GM21786 (cell line): ENCODE data around the gene CST9L.

Source experiments
- ATAC-seq: cut with Tn5 transposase; IDR thresholded peaks from one replicate; pipeline ENCODE4 v1.9.1; 2021; ENCODE audit not compliant: unreplicated experiment

CST9L gene, protein sequence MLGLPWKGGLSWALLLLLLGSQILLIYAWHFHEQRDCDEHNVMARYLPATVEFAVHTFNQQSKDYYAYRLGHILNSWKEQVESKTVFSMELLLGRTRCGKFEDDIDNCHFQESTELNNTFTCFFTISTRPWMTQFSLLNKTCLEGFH

DNA sequence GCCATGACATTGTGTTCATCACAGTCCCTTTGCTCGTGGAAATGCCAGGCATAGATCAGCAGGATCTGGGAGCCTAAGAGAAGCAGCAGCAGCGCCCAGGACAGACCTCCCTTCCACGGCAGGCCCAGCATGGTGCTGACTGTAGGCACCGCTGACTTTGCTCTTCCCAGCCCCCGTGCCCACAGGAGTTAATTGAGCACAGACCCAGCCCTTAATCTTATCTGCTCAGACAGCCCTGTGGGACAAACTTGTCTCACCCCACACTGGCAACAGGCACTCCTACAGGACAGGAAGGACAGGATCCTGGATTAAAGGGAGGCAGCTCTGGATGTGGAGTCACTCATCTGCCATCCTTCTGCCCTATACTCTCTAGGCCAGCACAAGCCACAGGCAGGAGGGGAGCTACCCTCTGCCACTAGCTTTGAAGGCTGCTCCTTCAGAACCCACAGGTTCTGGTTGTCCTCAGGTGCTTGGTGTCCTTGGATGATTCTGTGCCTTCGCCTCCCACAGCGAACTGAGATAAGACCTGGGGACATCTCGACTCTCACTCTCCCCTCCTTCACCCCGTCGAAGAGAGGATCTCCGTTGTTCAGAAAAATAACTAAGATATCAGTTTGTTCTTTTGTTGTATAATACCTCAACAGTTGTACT is at the start of gene CST9L:
TSS of gene CST9L (minus strand) at position 165 of the 651 bp plus-strand sequence. CDS start at position 131, 34 bp downstream.
- ATAC-seq, result no peak

DNA sequence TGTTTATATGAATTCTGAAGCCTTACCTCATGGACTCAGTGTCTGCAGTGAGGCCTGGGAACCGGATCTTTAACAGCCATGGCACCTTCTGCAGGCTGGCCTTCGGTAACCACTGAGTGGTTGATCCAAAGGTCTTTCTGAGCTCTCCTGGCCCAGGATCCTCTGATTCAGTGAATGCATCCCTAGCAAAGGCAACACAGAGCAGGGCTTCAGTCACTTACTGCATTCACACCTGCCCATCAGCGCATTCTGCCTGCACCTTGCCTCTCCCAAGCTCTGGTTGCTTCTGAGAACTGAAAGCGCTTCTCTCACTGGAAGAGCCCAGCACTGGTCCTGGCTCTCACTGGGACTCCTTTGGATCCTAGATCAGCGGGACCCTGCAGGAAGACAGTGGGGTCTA is 45.9 kb upstream of the CST9L start:
- no peak for ATAC-seq

- ATAC-seq, result no peak
These were observed 45.4 kb upstream of the CST9L start for GRCh38 chr20:23613676-23614075.

DNA sequence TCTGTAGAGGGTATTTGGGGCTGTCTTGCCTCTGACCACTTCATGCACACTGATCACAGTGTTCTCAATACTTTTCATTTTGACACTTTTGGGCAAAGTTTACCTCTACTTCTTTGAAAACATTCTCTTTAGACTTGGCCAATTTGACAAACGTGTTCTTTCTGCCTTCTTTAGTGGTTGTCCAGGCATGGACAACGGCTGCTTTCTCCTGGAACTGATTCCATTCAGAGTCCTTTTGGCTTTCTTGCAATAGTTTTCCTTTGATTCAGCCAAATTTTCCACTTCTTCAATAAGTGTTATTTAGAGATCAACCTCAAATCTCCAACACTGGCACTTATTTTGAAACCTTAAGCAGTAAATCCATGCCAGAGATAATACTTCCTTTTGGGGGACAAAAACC is 44.1 kb upstream of the CST9L start:
- ATAC-seq, result no peak

DNA sequence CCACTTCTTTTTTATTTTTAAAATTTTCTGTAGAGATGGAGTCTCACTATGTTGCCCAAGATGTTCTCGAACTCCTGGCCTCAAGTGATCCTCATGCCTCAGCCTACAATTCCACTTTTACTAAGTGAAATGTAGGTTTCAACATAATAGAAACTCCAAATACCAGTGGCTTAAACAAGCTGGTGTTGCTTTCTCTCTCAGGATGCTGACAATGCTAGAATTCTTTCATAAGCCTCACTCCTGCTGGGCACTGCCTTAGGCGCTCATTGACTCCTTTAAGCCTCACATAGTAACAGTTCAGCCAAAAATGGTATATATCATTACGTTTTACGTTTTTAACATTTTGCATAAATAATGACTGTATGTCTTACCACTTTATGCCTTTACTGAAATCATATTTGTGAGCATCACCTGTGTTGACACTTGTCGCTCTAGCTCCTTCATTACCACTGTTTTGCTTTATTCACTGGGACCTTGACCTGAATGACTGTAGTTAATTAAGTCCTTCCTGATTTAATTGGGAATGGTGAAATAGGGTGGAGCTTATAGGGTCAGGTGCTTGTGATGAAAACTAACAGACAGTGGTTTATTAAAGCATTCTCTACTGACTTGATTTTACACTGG is 41.3 kb upstream of the CST9L start:
- no peak for ATAC-seq

DNA sequence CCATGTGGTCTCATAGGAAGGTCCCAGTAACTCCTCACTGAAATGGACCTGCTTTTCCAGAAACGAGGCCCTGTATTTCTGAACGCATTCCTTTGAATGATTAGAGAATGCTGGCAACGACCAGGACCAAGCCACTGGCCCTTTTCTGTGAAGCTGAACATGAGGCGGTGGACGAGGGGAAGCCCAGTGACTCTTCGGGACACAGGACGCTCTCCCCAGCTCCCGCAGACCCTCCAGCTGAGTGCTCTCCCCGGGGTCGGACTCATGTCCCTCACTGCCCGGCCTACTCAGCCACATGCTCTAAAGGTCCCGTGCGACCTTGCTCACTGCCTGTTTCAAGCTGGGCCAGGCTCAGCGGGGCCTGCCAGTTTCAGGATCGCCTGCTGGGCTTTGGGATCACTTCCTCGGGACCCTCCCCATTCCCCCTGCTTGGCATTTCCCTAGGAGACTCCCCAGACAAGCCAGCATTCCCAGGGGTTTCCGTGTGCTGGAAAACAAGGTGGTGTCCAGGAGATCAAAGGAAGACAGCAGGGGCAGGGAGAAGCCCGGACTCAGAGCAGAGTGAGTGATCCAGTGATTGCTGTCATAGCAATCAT is 40.1 kb upstream of the CST9L start:
- no peak for ATAC-seq

GRCh38 chr20:23607497-23608245 is 39.4 kb upstream of the CST9L start:
- no peak for ATAC-seq

- peak; percentile 89 for ATAC-seq
These were observed 38.4 kb upstream of the CST9L start for GRCh38 chr20:23606652-23607049.

DNA sequence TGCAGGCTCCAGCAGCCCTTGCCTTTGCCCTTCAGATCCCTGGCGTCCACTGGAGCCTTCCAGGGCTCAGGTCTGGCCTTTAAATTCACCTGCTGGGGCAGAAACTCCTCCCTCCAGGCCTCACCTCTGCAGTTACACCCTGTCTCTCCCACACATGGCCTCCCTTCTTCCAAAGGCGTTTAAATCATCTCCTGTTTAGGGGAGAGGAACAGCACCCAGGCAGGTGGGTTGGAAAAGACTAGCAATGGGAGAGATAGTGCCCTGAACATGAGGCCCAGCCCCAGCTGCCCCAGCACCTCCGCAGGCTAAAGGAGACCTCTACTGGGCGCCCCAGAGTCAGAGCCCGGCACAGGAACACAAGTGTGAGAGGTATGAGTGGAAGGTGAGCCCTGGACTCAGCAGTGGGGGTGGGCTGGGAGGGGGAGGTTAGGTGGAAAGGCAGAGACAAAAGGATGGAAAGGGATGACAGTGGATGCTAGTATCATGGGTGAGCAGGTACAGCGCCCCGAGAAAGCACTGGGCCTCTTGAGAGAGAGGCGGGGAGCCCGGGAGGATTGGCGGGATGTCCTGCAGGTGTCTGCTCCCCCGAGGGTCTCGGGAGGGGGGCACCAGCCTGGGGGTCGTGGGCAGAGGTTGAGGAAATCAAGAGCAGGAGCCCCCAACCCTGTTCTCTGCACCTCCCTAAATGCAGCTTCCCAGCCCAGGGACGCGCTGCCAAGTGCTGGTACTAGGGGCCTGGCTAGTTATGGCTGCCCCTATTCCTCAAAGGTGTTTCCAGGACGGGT is 37.8 kb upstream of the CST9L start, which contains the start of gene CST9:
TSS of gene CST9 (minus strand) at position 51 of the 785 bp plus-strand sequence. CDS start 53 bp downstream, outside the sequence.
- ATAC-seq, result no peak

- ATAC-seq, result no peak
These were observed 36.0 kb upstream of the CST9L start for GRCh38 chr20:23604306-23604705.

DNA sequence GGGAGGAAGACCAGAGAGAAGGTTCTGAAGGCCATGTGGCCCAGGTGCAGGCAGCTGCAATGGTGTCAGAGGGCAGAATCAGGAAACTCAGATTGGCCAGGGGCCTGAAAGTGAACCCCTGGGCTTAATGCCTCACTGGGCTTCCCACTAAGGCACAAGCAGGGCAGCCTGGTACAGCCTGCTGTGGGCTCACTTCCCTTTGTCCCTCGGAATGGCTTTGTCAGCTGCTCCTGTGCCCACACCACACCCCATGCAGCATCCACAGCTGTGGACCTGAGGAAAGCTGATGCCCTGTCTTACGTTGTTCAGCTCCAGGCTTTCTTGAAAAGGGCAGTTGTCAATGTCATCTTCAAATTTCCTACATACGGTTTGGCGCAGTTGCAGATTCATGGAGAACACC is 35.0 kb upstream of the CST9L start:
- ATAC-seq, result no peak

DNA sequence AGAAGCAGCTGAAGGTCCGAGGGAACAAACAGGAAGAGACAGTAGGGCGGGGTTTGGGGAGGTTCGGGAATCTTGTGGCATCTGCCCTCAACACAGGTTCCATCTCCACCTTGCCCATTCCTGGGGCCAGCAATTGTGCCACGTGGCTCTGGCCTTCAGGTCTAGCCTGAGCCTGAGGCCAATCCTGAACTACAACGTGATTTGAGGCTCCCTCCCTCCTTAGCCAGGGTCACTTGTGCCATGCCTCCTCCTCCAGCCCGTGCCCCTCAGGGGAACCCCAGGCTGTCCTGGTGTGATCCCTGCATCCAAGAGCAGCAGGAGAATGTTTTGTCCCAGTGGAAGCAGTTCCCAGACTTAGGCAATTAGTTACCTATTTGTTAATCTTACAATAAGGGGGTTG is 34.4 kb upstream of the CST9L start:
- ATAC-seq, result no peak

GRCh38 chr20:23602241-23602640 is 34.0 kb upstream of the CST9L start:
- ATAC-seq, result no peak

GRCh38 chr20:23601715-23602114 is 33.4 kb upstream of the CST9L start:
- ATAC-seq, result no peak

GRCh38 chr20:23598481-23598880 is 30.2 kb upstream of the CST9L start:
- ATAC-seq, result no peak

- no peak for ATAC-seq
These were observed 28.4 kb upstream of the CST9L start for GRCh38 chr20:23596579-23597250.

- no peak for ATAC-seq
These were observed 27.7 kb upstream of the CST9L start for GRCh38 chr20:23595941-23596340.

DNA sequence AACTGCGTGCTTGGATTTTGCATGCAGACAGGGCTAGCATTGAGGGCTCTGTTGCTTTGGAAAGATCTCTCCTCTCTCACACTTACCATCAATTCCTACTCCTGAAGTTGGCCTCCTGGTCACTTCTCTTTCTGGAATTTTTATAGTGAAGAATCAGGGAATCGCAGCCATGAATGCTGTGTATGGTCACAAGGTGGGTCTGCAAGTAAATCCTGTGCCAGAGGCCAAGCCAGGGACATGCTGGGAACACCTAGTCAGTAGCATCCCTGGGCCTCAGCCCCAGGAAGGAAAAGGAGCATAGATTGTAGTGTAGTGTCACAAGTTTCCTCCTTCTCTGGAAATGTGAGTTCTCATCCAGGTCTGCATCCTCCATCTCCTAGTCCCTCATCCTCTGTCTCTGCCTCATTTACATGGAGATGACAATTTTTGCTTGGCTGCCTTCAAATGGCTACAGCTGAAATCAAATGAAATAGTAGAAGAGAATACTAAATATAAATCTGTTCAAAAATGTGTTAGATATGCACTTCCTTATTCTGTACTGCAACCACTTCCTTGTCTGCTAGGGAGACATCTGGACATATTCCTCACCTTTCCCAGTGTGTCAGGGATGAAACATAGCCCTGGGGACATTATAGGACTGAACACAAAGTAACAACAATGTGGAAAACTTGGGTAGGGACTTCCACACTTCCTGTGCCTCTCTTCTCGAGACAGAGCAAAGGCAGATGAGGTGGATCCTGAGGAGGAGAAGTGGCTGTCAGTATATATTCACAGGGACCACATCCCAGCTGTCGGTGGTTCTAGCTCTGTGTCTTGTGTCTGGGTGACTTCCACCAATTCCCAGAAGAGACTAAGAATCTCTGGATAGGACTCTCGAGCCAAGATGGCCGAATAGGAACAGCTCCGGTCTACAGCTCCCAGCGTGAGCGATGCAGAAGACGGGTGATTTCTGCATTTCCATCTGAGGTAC is 20.4 kb upstream of the CST9L start:
- no peak for ATAC-seq

- no peak for ATAC-seq
These were observed 19.3 kb upstream of the CST9L start for GRCh38 chr20:23587631-23588030.
